ENCODE data around the gene PKIB.
A peak's percentile ranks its signal among the peaks of the same experiment; 100 is the strongest.
"Not testable (repeated sequence)": the region's sequence is repeated elsewhere in the genome, so short reads cannot be mapped to it uniquely, and the experiment has no call there.

The PKIB gene, protein sequence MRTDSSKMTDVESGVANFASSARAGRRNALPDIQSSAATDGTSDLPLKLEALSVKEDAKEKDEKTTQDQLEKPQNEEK

GRCh38 chr6:122609881-122610689 lies at the start of gene PKIB:
Gene PKIB, plus strand, starts transcription at chr6:122610405. Its CDS starts 107,390 bp downstream, at chr6:122717795.
- peak; percentile 41 for DNase-seq

DNA sequence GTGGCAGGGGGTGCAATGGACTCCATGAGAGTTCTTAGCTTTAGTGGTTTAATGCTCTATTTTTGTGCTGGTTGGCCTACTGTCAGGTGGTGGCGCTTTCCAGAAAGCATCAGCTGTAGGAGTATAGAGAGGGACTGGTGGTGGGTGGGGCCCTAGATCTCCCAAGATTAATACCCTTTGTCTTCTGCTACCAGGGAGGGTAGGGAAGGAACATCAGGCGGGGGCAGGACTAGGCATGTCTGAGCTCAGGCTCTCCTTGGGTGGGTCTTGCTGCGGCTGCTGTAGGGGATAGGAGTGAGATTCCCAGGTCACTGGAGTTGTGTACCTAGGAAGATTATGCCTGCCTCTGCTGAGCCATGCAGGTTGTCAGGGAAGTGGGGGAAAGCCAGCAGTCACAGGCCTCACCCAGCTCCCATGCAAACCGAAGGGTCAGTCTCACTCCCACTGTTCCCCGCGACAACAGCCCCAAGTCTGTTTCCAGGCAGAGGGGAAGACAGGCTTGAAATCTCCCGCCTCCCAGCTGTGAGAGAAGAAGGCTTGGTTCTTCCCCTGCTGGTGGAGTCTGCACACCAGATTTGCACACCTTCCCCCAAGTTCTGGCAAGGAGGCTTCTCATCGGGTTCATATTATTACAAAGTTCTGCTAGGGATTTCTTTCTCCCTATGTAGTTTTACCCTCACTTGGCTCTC lies 46.7 kb upstream of the PKIB start:
- no peak for DNase-seq

DNA sequence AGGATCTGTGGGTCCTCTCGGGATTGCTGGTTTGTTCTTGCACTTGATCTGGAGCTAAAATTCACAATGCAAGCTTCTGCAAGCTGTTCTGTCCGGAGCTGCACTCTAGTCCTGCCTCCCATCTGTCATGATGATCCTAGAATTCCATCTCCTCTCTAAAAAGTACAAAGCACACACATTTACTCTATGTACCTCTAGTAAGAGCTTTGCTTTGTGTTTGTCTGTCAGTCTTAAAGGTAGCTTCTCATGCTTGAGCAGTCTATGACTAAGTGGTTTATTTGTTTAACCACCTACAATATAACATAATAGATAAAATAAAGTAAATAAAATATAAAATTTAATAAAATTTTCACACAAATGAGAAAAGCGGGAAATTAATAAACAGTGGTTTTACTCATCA lies 46.0 kb upstream of the PKIB start:
- no peak for DNase-seq

DNA sequence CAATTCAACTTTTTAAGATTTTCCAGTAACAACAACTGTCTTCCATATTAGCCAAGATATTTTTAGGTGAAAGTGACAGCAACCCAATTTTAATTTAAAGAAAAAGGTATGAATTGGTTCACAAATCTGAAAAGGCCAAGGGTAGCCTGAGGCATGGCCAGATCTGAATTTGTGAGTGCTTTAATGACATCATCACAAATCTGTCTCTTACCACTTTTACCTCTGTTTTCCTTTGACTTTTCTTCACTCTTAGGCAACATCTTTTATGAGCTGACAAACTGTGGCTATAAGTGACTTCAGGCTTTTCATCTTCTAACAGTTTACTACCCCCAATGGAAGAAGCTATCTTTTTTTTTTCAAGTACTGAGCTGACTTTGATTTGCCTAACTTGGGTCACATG lies 44.5 kb upstream of the PKIB start:
- no peak for DNase-seq

GRCh38 chr6:122567034-122567433 lies 43.2 kb upstream of the PKIB start:
- no peak for DNase-seq

DNA sequence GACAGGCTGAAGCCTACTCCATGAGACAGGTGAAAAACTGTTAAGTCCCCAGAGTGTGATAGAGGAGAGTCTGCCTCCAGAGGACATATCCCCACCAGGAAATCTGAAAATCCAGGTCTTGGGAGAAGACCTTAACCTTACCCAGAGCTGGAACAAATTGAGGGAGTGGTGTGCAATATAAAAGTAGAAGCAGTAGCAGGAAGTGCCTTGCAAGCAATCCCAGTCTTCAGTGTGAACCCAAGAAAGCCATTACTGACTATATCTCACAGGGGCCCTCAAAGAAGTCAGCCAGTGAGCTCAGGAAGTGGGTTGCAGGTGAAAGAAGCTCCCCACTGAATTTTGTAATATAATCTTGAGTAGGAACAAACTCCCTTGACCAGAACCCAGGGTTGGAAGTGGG lies 41.9 kb upstream of the PKIB start:
- DNase-seq: no peak

- DNase-seq: no peak
These were observed 41.4 kb upstream of the PKIB start for GRCh38 chr6:122568797-122569221.

DNA sequence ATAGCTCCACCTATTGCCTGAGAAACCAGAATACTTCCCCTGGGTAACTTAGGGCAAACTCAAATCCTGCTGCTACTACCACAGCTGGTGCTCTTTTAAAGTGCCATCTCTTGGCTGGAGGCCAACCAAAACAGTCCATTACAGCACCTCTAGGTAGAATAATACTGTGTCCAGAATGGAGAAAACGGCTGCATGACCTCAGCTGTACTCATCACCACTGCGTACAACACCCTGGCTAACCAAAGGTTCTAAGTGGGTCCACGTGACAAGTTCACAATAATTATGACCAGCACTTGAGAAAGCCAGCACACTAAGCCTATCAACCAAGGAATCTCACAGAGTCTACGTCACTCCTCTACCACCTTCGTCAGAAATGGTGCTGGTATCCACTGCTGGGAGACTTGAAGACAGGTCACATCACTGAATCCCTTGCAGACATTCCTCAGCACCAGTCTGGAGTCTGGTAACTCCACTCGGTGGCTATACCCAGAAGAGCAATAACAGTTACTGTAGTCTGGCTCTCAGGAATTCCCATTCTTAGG lies 40.9 kb upstream of the PKIB start:
- DNase-seq: no peak

- no peak for DNase-seq
These were observed 38.3 kb upstream of the PKIB start for GRCh38 chr6:122571888-122572287.

DNA sequence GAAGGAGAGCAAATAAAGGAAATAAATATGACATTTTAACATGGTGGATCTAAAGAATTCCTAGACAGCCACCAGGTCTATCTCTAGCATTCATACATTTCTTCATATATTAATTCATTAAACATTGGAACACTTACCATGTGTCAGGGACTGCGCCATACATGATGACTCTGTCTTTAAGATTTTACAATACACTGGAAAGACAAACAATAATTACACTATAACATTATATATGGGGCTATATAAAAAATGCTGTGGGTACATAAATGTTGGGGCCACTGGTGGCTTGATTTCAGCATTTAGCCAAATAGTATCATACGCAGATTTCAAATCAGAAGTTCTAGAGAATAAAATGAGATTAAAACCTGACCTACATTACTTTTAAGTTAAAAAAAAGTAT lies 33.3 kb upstream of the PKIB start:
- DNase-seq: no peak

GRCh38 chr6:122578961-122579360 lies 31.2 kb upstream of the PKIB start:
- DNase-seq: no peak

DNA sequence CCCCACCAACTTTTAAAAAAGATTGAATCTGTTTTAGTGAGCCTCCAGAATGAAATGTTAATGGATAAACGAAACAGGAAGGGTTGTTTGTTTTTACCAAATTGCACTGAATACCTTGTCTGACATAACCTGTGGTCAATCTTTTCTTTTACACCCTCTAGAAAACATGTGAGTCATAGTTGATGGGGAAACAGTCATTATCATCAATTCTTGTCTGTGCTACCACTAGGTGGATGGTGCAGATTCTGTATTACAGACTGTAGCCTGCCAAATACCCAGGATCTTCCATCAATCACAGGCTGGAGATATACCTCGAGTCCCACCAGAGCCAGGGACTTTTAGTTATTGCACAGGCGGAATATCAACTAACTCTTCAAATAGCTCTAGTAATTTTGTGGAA lies 29.5 kb upstream of the PKIB start:
- DNase-seq: no peak

DNA sequence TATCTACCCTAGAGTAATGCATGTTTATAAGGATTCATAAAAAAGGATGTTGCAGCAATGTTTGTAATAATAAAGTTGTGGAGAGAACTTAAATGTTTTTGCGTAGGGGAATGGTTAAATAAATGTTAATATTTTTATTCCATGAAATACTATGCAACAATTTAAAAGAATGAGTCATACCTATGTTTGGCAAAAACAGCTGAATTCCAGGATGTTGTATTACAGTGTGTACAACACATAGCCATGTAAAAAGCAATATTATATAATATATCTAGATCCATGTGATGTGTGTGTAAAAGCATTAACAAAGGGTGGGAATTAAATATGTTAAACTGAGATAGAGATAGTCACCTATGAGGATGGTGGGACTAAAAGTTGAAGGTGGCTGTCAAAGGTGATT lies 21.1 kb upstream of the PKIB start:
- DNase-seq: no peak

- not testable (repeated sequence) for DNase-seq
These were observed 11.9 kb upstream of the PKIB start for GRCh38 chr6:122598295-122598694.

DNA sequence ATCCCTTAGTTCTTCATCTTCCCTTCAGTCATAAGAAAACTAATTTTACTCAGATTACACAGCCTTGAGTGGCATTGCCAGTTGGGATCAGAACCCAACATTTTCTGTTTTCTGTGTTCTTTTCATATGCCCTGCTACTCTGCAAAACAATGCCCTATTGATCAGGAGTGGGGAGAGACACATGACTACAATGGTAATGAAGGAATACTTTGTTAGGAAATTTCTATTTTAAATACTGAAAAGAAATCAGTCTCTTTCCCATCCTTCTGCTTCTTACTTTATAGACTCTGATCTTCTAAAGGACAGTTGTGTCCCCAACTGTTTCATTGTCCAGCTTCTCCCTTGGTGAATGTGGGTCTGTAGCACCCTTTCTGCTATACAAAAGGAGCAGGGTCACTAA lies 5.5 kb upstream of the PKIB start:
- DNase-seq: no peak

GRCh38 chr6:122610690-122611455 lies 668 bp downstream of the PKIB start:
- no peak for DNase-seq

DNA sequence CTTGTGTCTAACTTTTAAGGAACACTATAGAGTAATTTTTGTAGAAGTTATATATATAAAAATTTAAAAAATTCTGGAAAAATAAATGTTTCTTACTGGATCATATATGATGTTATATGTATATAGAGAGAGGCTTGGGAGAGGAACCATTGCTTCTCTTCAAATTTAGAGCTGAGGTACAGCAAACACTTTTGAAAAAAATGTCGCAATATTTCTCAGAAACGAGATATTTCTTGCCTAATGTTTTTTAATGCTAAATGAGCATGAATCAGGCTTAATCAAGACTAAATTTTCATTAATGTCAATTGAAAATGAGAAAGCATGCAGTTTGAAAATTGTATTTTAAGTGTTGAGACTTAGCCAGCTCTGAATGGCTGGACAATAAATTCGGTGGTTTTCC lies 2.6 kb downstream of the PKIB start:
- DNase-seq: no peak

- no peak for DNase-seq
These were observed 4.1 kb downstream of the PKIB start for GRCh38 chr6:122614303-122614702.

DNA sequence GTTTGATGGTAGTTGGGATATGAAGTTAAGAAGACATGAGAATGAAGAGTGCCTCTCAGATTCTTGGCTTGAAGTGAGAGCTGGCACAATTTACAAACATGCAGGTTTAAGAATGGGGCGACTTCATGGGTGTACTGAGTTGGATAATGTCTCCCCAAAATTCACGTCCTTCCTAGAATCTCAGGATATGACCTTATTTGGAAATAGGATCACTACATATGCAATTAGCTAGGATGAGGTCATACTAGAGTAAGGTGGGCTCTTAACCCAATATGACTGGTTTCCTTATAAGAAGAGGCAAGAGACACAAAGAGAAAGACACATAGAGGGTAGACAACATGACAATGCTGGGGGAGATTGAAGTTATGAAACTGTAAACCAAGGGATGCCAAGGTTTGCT lies 5.2 kb downstream of the PKIB start:
- no peak for DNase-seq

- DNase-seq: no peak
These were observed 6.7 kb downstream of the PKIB start for GRCh38 chr6:122616877-122617276.

- DNase-seq: no peak
These were observed 9.1 kb downstream of the PKIB start for GRCh38 chr6:122619309-122619708.

DNA sequence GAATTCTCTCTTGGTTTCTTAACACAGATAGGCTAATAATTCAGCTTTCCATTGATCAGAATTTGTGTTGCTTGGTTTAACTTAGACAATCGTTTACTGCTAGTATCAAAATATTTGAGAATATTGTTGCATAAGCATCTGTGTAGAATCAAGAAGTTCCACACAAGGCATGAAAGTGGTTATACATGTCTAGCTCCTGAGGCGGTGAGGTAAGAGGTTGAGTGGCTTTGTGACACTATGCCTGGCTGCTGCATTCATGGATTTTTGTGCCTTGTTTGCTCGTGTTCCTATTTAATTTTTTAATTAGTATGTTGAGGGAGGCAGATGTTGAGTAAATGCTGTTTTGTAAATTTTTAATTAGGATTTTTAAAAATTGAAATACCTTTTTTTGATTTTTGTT lies 10.2 kb downstream of the PKIB start:
- DNase-seq: no peak

- DNase-seq: no peak
These were observed 10.7 kb downstream of the PKIB start for GRCh38 chr6:122620902-122621301.
